Endodermal cell (in vitro differentiated cells): ENCODE results near the gene MRE11. TPM values are rescaled to one million over a fixed set of nuclear protein-coding genes. Genes with fewer than 3 reads are reported as not detected.

Experiments
- DNase-seq: peaks from one replicate; pipeline ENCODE4 v3.0.0-alpha.2; 2017
- H3K27ac ChIP-seq: 2 replicates; pipeline ENCODE4 v1.5.1; 2013; ENCODE audit warnings: mild to moderate bottlenecking, low read depth, low read length, moderate library complexity
- H3K27me3 ChIP-seq: 2 replicates; pipeline ENCODE4 v1.6.1; 2013; ENCODE audit warnings: mild to moderate bottlenecking, low read length, moderate library complexity; ENCODE audit not compliant: insufficient read depth, control insufficient read depth, poor library complexity, severe bottlenecking
- H3K36me3 ChIP-seq: 2 replicates; pipeline ENCODE4 v1.7.0; 2013; ENCODE audit warnings: mild to moderate bottlenecking, low read length, moderate library complexity; ENCODE audit not compliant: control insufficient read depth, insufficient read depth
- H3K4me1 ChIP-seq: one replicate; pipeline ENCODE4 v1.7.0; 2013; ENCODE audit warnings: low read length; ENCODE audit not compliant: control insufficient read depth, insufficient read depth
- H3K4me3 ChIP-seq: 2 replicates; pipeline ENCODE4 v1.5.1; 2013; ENCODE audit warnings: mild to moderate bottlenecking, low read length, moderate library complexity
- H3K9ac ChIP-seq: 2 replicates; pipeline ENCODE4 v1.6.1; 2013; ENCODE audit warnings: mild to moderate bottlenecking, low read length, moderate library complexity; ENCODE audit not compliant: poor library complexity, severe bottlenecking; ENCODE audit errors: extremely low read depth
- H3K9me3 ChIP-seq: 2 replicates; pipeline ENCODE4 v1.6.1; 2013; ENCODE audit warnings: mild to moderate bottlenecking, low read length, moderate library complexity; ENCODE audit not compliant: control insufficient read depth
- H3K27ac Mint-ChIP-seq: 2 replicates; pipeline ENCODE4 v1.8.0; 2020; ENCODE audit warnings: mixed read lengths
- H3K27me3 Mint-ChIP-seq: 2 replicates; pipeline ENCODE4 v1.8.0; 2021; ENCODE audit warnings: mild to moderate bottlenecking, mixed read lengths; ENCODE audit not compliant: insufficient read depth
- H3K36me3 Mint-ChIP-seq: 2 replicates; pipeline ENCODE4 v1.8.0; 2020; ENCODE audit warnings: low read depth, mixed read lengths
- H3K4me1 Mint-ChIP-seq: 2 replicates; pipeline ENCODE4 v1.8.0; 2020; ENCODE audit warnings: mixed read lengths
- H3K4me3 Mint-ChIP-seq: 2 replicates; pipeline ENCODE4 v1.8.0; 2020; ENCODE audit warnings: mild to moderate bottlenecking, moderate library complexity, mixed read lengths
- H3K9me3 Mint-ChIP-seq: 2 replicates; pipeline ENCODE4 v1.8.0; 2020; ENCODE audit warnings: mild to moderate bottlenecking, mixed read lengths
- WGBS, 2 experiments: methylation state at CpG; one replicate each; pipeline versions ENCODE4 v1.1.5 to v1.1.7; 2013; ENCODE audit warnings: missing lambda C conversion rate in 2 of 2, mixed read lengths in 1 of 2; ENCODE audit not compliant: insufficient coverage in 1 of 2, insufficient read length in 1 of 2; 5-methylcytosine and 5-hydroxymethylcytosine counted together
- total RNA-seq, 2 donors: library from RNA; stranded (reverse); fragmentation: NEBNext Ultra II Directional in 1 of 2; extraction: Animal tissue kit (Norgen Biotek cat#: 25700) in 1 of 2; gene quantifications; 2 replicates in 1 of 2; 3 replicates in 1 of 2; pipeline ENCODE4 v1.2.1, GENCODE V29; 2021
- TF ChIP-seq, protein P1 (sequence below): fragments of 200-600 bp; sonication (generic); conservative IDR thresholded peaks from 2 replicates; pipeline ENCODE4 v1.5.0; 2021; ENCODE audit warnings: antibody characterized with exemption, mild to moderate bottlenecking

The MRE11 gene
- total RNA-seq, 2 donors from 2014 or later = 38.1 to 43.5 TPM

DNA sequence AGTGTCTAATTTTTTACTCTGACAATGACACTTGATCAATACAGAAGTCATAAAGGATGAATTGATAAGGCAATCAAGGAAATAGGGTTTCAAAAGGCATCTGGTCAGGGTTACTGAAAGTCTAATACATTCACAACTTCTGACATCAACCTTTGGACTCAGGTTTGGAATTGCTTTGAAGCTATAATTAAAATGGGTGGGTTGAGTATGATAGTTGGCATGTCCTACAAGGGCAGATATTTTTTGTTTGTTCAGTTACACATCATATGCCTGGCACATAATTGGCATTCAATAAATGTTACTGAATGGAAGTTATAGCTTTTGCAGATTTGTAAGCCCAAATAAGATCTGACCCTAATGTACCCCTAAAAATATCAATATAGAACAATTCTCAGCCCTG is 42.7 kb upstream of the MRE11 start:
- no peak for DNase-seq
- Mint-ChIP-seq H3K9me3 (no peaks in the 10 kb centered on the region), H3K4me1 (no peaks in the 10 kb centered on the region), H3K27ac (no peak overlapping the region), H3K4me3 (no peak overlapping the region), H3K36me3 (no peaks in the 10 kb centered on the region), H3K27me3 (peaks cover 10% of the 10 kb centered on the region)
- H3K9me3 ChIP-seq = no peaks in the 10 kb centered on the region
- H3K27ac ChIP-seq = no peak overlapping the region
- no peak overlapping the region for H3K4me3 ChIP-seq
- H3K27me3 ChIP-seq = peaks cover 13% of the 10 kb centered on the region
- no peak overlapping the region for H3K9ac ChIP-seq
- no peaks in the 10 kb centered on the region for H3K36me3 ChIP-seq
- TF ChIP-seq, protein P1, sequence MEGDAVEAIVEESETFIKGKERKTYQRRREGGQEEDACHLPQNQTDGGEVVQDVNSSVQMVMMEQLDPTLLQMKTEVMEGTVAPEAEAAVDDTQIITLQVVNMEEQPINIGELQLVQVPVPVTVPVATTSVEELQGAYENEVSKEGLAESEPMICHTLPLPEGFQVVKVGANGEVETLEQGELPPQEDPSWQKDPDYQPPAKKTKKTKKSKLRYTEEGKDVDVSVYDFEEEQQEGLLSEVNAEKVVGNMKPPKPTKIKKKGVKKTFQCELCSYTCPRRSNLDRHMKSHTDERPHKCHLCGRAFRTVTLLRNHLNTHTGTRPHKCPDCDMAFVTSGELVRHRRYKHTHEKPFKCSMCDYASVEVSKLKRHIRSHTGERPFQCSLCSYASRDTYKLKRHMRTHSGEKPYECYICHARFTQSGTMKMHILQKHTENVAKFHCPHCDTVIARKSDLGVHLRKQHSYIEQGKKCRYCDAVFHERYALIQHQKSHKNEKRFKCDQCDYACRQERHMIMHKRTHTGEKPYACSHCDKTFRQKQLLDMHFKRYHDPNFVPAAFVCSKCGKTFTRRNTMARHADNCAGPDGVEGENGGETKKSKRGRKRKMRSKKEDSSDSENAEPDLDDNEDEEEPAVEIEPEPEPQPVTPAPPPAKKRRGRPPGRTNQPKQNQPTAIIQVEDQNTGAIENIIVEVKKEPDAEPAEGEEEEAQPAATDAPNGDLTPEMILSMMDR = no peak
- H3K4me1 ChIP-seq = no peaks in the 10 kb centered on the region

DNA sequence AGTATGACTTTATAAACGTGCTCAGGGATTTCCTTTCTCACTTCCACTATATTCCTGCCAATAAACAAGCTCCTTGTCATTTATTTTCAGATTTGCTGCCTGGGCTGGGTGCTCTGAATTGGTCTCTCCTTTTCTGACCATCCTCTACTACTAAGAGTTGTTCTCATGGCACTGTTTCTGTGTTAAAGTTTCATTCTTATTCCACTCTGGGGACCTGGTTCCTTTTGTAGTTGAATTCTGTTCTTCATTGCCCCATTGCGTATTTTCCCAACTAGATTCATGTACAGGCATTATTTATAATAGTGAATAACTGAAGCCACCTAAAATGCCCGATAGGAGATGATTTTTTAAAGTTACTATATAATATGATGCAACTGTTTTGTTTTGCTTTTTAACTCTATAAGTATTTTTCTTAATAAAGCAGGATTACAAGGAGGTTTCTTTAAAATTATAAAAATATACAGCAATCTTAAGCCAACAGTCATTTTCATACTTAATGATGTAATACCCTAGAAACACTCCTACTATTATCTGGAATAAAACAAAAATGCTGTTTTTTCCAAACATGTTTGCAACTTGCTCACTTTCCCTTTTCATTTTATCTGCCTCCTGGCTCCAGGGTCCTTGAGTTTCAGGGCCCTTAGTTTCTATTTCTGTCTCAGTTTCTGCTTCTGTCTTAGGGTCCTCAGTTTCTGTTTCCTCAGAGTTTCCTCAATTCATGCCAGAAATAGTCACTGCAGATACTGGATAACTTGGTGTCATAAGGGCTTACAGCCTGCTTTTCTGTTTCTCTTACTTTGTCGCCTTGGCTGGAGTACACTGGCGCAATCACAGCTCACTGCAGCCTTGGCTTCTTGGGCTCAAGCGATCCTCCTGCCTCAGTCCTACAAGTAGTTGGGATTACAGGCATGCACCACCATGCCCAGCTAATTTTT is 40.3 kb upstream of the MRE11 start:
- H3K36me3 Mint-ChIP-seq = no peaks in the 10 kb centered on the region
- TF ChIP-seq, protein P1 = no peak
- no peak overlapping the region for H3K27ac ChIP-seq
- no peak for DNase-seq
- H3K4me3 Mint-ChIP-seq = no peak overlapping the region
- H3K27ac Mint-ChIP-seq = no peak overlapping the region
- no peaks in the 10 kb centered on the region for H3K9me3 Mint-ChIP-seq
- no peak overlapping the region for H3K9ac ChIP-seq
- 90% methylated on average over 3 to 6 of the region's 6 CpGs for whole genome bisulfite sequencing, 2 experiments
- no peak overlapping the region for H3K4me3 ChIP-seq
- no peaks in the 10 kb centered on the region for H3K36me3 ChIP-seq
- no peaks in the 10 kb centered on the region for H3K9me3 ChIP-seq
- no peaks in the 10 kb centered on the region for H3K4me1 ChIP-seq
- peaks cover 9% of the 10 kb centered on the region for H3K27me3 Mint-ChIP-seq
- no peaks in the 10 kb centered on the region for H3K4me1 Mint-ChIP-seq
- H3K27me3 ChIP-seq = no peaks in the 10 kb centered on the region

DNA sequence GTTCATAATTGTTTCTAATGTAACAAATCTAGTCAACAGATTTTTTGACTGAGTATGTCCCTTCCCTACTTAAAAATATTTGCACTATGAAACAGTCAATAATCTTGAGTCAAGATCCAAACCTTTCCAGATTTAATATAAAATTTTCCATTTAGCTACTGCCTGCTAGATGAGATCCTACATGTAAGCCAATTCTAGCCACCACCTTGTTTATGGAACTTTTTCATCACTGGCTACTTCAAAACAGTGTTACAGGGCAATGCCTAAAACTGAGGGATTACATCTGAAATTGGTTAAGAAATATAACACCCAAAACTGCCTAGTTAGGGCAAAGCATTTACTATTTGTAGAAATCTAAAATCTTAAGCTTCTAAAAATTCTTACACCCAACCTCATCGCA is 39.6 kb upstream of the MRE11 start:
- DNase-seq = no peak
- no peak overlapping the region for H3K4me3 Mint-ChIP-seq
- no peak overlapping the region for H3K27ac ChIP-seq
- no peaks in the 10 kb centered on the region for H3K9me3 ChIP-seq
- H3K9me3 Mint-ChIP-seq = no peaks in the 10 kb centered on the region
- no peak overlapping the region for H3K27ac Mint-ChIP-seq
- no peaks in the 10 kb centered on the region for H3K4me1 ChIP-seq
- WGBS, 2 experiments = 100% methylated on average over 1 of the region's 1 CpG; no CpG with 5 or more reads in 1 of the 2 experiments
- H3K27me3 Mint-ChIP-seq = peaks cover 13% of the 10 kb centered on the region
- no peaks in the 10 kb centered on the region for H3K4me1 Mint-ChIP-seq
- no peak overlapping the region for H3K4me3 ChIP-seq
- no peaks in the 10 kb centered on the region for H3K36me3 ChIP-seq
- H3K36me3 Mint-ChIP-seq = no peaks in the 10 kb centered on the region
- peaks cover 4% of the 10 kb centered on the region for H3K27me3 ChIP-seq
- no peak overlapping the region for H3K9ac ChIP-seq
- TF ChIP-seq, protein P1 = no peak
